Colonic mucosa (tissue), 4 donors: ENCODE measurements around the gene AGRN. TPM values are rescaled to one million over a fixed set of nuclear protein-coding genes. Genes with fewer than 3 reads are reported as not detected.

Experiments
- DNase-seq: peaks from one replicate; pipeline ENCODE4 v3.0.0-alpha.2; 2020
- H3K27ac ChIP-seq: fragments of 200-600 bp; one replicate; pipeline ENCODE4 v1.8.0; 2021
- H3K27me3 ChIP-seq: fragments of 200-600 bp; one replicate; pipeline ENCODE4 v1.8.0; 2021
- H3K36me3 ChIP-seq: fragments of 200-600 bp; one replicate; pipeline ENCODE4 v1.8.0; 2021
- H3K4me1 ChIP-seq: fragments of 200-600 bp; one replicate; pipeline ENCODE4 v1.8.0; 2021; ENCODE audit warnings: mild to moderate bottlenecking
- H3K4me3 ChIP-seq: fragments of 200-600 bp; one replicate; pipeline ENCODE4 v1.8.0; 2021
- H3K9ac ChIP-seq, 2 donors: one replicate each; pipeline ENCODE4 v1.7.0; 2013; ENCODE audit warnings: control low read depth in 2 of 2, low read depth in 2 of 2, low read length in 2 of 2
- H3K9me3 ChIP-seq: fragments of 200-600 bp; one replicate; pipeline ENCODE4 v1.8.0; 2021
- intact Hi-C: fragments of 100-400 bp; cut with DNase I; formaldehyde crosslinking; loops from one replicate; pipeline ENCODE4 v1.14.1; 2022
- total RNA-seq, 2 donors: library from RNA; stranded (reverse); fragmentation: NEBNext Ultra II Directional in 1 of 2; extraction: Animal tissue kit (Norgen Biotek cat#: 25700) in 1 of 2; gene quantifications; one replicate each; pipeline ENCODE4 v1.2.1, GENCODE V29; 2021
- TF ChIP-seq, protein P1 (sequence below): fragments of 200-600 bp; IDR thresholded peaks from one replicate; pipeline ENCODE4 v1.8.0; 2022; ENCODE audit warnings: antibody characterized with exemption, mild to moderate bottlenecking
- donor health status: healthy.
- donor health status: DM: no; HTN: no; CAD: no.
- donor health status: DM: no; HTN: no; CAD: no.

AGRN gene
- total RNA-seq, 2 donors from 2014 or later = 68.1 to 106 TPM

DNA sequence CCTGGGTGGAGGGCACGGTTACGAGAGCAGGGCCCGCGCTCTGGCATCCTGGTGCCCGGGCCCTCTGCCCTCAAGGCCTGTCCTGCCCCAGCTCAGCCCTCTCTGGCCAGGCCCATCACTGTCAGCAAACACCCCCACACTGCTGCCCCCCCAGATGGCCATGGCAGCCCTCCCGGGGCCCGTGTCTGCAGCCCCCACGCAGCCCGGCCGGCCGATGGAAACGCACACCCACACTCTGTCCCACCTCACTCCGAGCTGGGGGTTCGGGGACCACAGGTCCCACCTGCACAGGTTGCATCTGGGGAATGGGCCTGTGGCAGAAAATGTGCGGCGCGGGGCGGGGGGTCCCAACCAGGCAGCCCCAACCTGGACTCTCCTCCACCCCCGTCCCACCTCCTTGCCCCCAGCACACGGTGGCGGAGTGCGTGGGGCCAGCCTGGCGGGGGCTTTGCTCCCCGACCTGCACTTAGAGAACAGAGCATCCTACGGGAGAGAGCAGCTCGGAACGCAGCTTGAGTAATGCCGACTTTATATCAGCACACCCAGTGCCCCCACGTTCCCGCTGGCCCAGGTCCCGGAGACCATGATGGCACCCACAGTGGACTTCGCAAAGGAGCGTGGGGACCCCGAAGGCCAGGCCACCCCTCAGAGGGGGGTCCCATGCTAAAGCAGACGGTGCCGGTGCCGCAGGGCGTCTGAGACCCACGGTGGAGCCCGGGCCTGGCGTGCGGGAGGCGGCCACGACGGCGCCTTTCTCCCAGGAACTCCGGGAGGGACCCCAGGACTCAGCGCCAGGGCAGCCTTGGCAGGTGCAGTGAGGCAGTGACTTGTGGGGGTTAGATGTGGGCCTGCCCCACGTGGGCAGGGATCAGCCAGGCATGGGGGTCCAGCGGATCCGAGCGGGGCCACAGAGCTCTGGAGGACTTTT is 61.7 kb downstream of the AGRN start:
- H3K9me3 ChIP-seq = no peaks in the 10 kb centered on the region
- H3K27ac ChIP-seq = no peak overlapping the region
- no peaks in the 10 kb centered on the region for H3K36me3 ChIP-seq
- no peak overlapping the region for H3K9ac ChIP-seq
- DNase-seq = no peak
- H3K4me3 ChIP-seq = no peak overlapping the region
- TF ChIP-seq, protein P1, sequence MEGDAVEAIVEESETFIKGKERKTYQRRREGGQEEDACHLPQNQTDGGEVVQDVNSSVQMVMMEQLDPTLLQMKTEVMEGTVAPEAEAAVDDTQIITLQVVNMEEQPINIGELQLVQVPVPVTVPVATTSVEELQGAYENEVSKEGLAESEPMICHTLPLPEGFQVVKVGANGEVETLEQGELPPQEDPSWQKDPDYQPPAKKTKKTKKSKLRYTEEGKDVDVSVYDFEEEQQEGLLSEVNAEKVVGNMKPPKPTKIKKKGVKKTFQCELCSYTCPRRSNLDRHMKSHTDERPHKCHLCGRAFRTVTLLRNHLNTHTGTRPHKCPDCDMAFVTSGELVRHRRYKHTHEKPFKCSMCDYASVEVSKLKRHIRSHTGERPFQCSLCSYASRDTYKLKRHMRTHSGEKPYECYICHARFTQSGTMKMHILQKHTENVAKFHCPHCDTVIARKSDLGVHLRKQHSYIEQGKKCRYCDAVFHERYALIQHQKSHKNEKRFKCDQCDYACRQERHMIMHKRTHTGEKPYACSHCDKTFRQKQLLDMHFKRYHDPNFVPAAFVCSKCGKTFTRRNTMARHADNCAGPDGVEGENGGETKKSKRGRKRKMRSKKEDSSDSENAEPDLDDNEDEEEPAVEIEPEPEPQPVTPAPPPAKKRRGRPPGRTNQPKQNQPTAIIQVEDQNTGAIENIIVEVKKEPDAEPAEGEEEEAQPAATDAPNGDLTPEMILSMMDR = no peak
- intact Hi-C loops = no loop called here
- H3K27me3 ChIP-seq = no peaks in the 10 kb centered on the region
- H3K4me1 ChIP-seq = peaks cover 8% of the 10 kb centered on the region

DNA sequence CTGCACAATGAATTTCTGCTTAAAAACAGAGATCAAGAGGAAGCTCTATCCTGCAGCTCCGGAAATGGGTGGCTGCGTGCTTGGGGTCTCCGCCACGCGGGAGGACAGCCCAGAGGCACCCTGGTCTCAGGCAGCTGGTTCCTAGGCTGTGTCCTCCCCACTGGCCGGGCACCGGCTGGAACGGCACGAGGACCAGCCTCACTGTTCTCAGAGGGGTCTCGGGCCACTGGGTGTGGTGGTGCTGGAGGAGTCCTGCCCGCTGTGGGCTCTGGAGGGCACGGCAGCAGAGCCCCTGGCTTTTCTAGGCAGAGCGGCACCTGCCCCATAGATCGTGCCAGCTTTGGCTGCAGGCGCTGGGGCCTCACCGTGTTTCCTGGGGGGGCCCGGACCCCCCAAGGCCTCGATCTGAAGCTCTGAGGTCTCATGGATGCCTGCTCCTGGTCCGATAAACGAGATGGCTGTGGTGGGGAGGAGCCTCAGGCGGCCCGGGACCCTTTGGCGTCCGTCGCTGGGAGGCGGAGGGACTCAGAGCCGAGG is 62.4 kb downstream of the AGRN start:
- Histone ChIP-seq H3K4me1 (peaks cover 8% of the 10 kb centered on the region), H3K9ac (no peak overlapping the region), H3K9me3 (no peaks in the 10 kb centered on the region), H3K4me3 (no peak overlapping the region), H3K36me3 (no peaks in the 10 kb centered on the region), H3K27me3 (no peaks in the 10 kb centered on the region), H3K27ac (no peak overlapping the region)
- DNase-seq = no peak
- intact Hi-C loops = no loop called here
- TF ChIP-seq, protein P1 = no peak

DNA sequence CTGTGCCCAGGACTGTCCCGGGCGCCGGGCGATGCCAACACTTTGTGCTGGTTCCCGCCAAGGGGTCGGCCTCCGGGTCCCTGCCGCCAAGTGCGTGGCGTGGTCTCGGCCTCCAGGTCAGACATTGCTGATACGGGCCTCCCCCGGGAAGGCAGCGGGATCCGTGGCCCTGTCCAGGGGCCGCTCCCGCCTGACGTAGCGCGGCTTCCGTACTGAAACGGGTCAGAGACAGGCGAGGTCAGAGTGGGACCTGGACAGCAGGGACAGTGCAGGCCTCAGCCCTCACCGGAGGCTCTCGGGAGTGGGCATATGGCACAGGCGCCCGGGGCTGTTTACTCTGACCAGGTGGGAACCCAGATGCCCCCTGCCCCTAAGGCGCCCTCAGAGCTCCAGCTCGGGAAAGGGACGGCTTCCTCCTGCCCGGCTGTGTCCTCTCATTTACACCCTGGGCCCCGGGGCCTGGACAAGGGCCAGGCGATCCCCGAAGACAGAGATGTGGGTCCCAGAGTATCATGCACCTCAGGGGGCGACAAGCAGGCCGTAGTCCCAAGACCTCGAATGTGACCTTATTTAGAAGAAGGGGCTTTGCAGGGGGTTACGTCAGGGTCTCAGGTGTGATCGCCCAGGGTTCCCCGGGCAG is 63.0 kb downstream of the AGRN start:
- no peak for DNase-seq
- Histone ChIP-seq H3K27ac (no peak overlapping the region), H3K36me3 (no peaks in the 10 kb centered on the region), H3K9me3 (no peaks in the 10 kb centered on the region), H3K4me3 (no peak overlapping the region), H3K4me1 (peaks cover 8% of the 10 kb centered on the region), H3K9ac (no peak overlapping the region), H3K27me3 (no peaks in the 10 kb centered on the region)
- intact Hi-C loops = no loop called here
- TF ChIP-seq, protein P1 = no peak

DNA sequence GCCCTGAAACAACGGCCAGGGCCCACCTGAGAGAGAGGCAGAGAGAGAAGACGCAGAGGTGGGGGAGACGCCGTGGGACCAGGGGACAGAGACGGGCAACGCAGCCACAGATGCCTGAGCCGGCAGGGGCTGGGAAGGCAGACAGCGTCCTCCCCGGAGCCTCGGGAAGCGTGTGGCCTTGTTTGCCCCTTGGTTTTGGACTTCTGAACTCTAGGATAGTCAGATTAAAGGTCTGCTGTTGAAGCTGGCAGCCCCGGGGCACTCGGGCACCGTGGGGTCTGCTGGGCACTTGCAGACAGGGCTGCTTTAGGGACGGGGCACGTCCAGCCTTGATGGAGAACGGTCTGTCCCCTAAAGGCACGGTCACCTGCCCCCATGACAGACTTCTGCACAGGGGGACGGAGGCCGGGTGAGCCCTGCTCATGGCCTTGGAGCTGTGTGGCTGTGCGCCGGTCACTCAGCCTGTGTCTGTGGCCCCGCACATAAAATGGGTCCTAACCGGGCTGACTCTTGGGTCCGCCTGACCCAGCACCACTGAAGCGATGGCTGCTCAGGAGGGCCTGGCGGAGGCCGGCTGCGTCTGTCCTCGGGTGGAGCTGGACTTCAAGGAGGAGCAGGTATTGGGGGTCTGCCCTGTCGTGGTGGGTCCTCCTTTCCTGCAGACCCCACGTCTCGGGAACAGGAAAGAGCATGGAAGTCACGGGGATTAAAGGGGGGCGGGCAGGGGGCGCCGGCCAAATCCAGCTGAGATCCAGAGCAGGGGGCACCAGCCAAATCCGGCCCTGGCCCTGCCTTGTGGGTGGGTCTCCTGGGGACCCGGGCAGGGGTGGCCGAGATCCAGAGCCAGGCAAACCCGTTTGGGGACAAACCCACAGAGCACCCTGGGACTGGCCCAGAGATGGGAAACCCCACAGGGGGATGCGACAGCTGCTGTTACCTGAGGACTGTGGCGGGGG is 63.8 kb downstream of the AGRN start:
- intact Hi-C loops = no loop called here
- H3K27ac ChIP-seq = no peak overlapping the region
- no peaks in the 10 kb centered on the region for H3K27me3 ChIP-seq
- no peaks in the 10 kb centered on the region for H3K9me3 ChIP-seq
- no peaks in the 10 kb centered on the region for H3K36me3 ChIP-seq
- DNase-seq = no peak
- peaks cover 8% of the 10 kb centered on the region for H3K4me1 ChIP-seq
- no peak overlapping the region for H3K4me3 ChIP-seq
- TF ChIP-seq, protein P1 = no peak
- H3K9ac ChIP-seq = no peak overlapping the region
